Esophagus (tissue), 2 donors: Measurements from ENCODE around the gene CCDC32. TPM values are rescaled to one million over a fixed set of nuclear protein-coding genes. Genes with fewer than 3 reads are reported as not detected.

ENCODE experiments used
- H3K27ac ChIP-seq, 2 donors: one replicate each; pipeline ENCODE4 v1.5.1; 2013; ENCODE audit warnings: low read depth in 2 of 2, mild to moderate bottlenecking in 2 of 2, inconsistent platforms in 1 of 2, low read length in 1 of 2, moderate library complexity in 1 of 2
- H3K27me3 ChIP-seq, 2 donors: one replicate each; pipeline ENCODE4 v1.6.1; 2013; ENCODE audit warnings: low read length in 2 of 2, control low read depth in 1 of 2, mild to moderate bottlenecking in 1 of 2; ENCODE audit not compliant: insufficient read depth in 2 of 2, control insufficient read depth in 1 of 2
- H3K36me3 ChIP-seq, 2 donors: one replicate each; pipeline ENCODE4 v1.6.1; 2013; ENCODE audit warnings: low read length in 1 of 2; ENCODE audit not compliant: control insufficient read depth in 2 of 2, insufficient read depth in 2 of 2
- H3K4me1 ChIP-seq, 2 donors: one replicate each; pipeline ENCODE4 v1.6.1; 2013; ENCODE audit warnings: low read length in 1 of 2; ENCODE audit not compliant: control insufficient read depth in 2 of 2, insufficient read depth in 2 of 2
- H3K4me3 ChIP-seq, 2 donors: one replicate each; pipeline ENCODE4 v1.5.1; 2013; ENCODE audit warnings: low read length in 2 of 2, mild to moderate bottlenecking in 2 of 2, low read depth in 1 of 2, moderate library complexity in 1 of 2
- H3K9me3 ChIP-seq, 2 donors: one replicate each; pipeline ENCODE4 v1.6.1; 2013; ENCODE audit warnings: mild to moderate bottlenecking in 2 of 2, low read depth in 1 of 2, low read length in 1 of 2, moderate library complexity in 1 of 2; ENCODE audit not compliant: control insufficient read depth in 2 of 2, insufficient read depth in 1 of 2
- WGBS, 2 donors: extraction: QIAGEN DNeasy Blood & Tissue Kit; methylation state at CpG; one replicate each; pipeline ENCODE4 v1.1.7; 2013; 5-methylcytosine and 5-hydroxymethylcytosine counted together
- polyA plus RNA-seq, 2 donors: library from polyadenylated mRNA; stranded (reverse); fragments of 200-250 nt; gene quantifications; one replicate each; pipeline ENCODE4 v1.2.3, GENCODE V29; 2013
- donor health status: healthy with polysubstance abuse.
- donor health status: Bipolar disorder and iron deficiency.

Gene CCDC32
- polyA plus RNA-seq, 2 donors = 7.9 to 11.1 TPM

DNA sequence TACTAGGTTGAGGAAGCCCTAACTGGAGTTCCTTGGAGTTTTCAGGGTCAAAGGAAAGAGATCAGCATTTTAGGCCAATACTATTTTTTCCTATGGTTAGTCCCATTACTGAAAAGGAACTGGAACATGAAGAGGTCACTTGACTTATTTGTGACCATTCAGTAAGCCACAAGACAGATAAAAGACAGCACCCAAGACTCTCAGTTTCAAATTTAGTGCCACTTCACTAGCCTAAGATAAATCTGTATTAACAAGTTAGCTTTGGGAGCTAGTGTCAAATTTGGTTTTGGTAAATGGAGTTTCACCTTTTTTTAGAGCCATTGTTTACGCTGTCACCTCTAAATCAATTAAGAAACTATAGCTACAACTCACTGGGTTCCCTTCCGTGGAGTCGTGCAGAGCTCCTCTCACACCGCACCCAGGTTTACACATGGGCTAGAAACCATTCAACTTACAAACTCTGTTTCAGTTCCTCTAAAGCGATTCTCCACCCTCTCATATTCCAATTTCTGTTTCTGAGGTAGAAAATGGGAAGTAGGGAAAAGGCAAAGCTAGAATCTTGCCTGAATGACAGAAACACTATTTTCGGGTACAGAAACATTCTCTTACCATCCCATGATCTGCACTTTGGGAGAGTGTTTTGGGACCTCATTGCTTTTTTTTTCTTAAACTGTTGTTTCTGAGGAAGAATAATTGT, 14.4 kb downstream of the CCDC32 start:
- H3K9me3 ChIP-seq = no peaks in the 10 kb centered on the region
- H3K4me1 ChIP-seq = peaks cover 0 to 2% of the 10 kb centered on the region in 2 donors
- H3K27me3 ChIP-seq = no peaks in the 10 kb centered on the region
- H3K4me3 ChIP-seq = no peak overlapping the region
- peaks cover 2 to 9% of the 10 kb centered on the region in 2 donors for H3K36me3 ChIP-seq
- 91% methylated on average over 6 of the region's 6 CpGs for WGBS, 2 donors
- H3K27ac ChIP-seq = no peak overlapping the region

DNA sequence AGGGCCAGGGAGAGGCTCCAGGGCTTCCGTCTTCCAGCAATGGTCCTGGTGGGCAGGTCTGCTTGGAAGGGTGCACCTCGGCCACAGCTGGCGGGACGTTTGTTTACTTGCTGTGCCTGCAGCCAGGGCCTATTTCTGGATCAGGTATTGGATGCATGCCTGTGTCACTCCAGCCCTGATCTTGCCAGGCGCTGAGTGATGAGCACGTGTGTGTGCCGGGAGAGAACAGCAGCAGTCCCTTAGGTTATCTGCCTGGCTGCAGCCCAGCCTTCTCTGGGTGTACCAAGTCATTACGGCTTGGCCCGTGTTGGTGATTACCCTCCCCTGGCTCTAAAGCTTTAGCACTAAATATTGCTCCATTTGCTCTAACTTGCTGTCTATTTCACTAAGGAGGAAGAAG, 14.9 kb downstream of the CCDC32 start:
- no peak overlapping the region for H3K4me3 ChIP-seq
- no peaks in the 10 kb centered on the region for H3K9me3 ChIP-seq
- H3K36me3 ChIP-seq = peaks cover 2 to 9% of the 10 kb centered on the region in 2 donors
- 66 to 77% methylated on average over 9 of the region's 9 CpGs for WGBS, 2 donors
- H3K27me3 ChIP-seq = no peaks in the 10 kb centered on the region
- no peak overlapping the region for H3K27ac ChIP-seq
- H3K4me1 ChIP-seq = peaks cover 0 to 2% of the 10 kb centered on the region in 2 donors

GRCh38 chr15:40548610-40549009, 16.2 kb downstream of the CCDC32 start:
- H3K36me3 ChIP-seq = peaks cover 2 to 9% of the 10 kb centered on the region in 2 donors
- no peaks in the 10 kb centered on the region for H3K27me3 ChIP-seq
- WGBS, 2 donors = 91 to 98% methylated on average over 2 of the region's 2 CpGs
- H3K27ac ChIP-seq = no peak overlapping the region
- H3K4me1 ChIP-seq = no peaks in the 10 kb centered on the region
- H3K4me3 ChIP-seq = no peak overlapping the region
- no peaks in the 10 kb centered on the region for H3K9me3 ChIP-seq

DNA sequence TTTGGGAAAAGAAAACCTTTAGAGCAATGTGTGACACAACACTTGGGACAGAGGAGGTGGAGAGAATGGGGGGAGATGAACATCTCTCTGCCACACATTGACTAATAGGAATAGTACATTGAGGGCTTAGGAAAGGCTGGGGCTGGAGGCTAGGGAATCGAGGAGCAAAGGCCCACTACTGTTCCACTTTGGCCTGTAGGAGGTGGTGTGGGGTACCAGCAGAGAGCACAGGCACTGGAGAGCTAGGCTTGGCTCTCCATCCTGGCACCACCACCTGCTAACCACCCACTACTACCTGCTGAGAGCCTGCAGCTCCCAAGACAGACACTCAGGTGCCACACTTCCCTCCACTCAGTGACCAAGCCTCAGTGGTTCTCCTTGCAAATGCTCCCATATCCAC, 19.4 kb downstream of the CCDC32 start:
- Histone ChIP-seq H3K27me3 (no peaks in the 10 kb centered on the region), H3K36me3 (peaks cover 2 to 11% of the 10 kb centered on the region in 2 donors), H3K4me1 (peaks cover 0 to 2% of the 10 kb centered on the region in 2 donors), H3K9me3 (no peaks in the 10 kb centered on the region), H3K4me3 (no peak overlapping the region), H3K27ac (no peak overlapping the region)
- WGBS, 2 donors = 58 to 63% methylated on average over 1 of the region's 1 CpG

- Histone ChIP-seq H3K4me3 (no peak overlapping the region), H3K27me3 (no peaks in the 10 kb centered on the region), H3K4me1 (peaks cover 0 to 2% of the 10 kb centered on the region in 2 donors), H3K27ac (no peak overlapping the region), H3K36me3 (peaks cover 2 to 11% of the 10 kb centered on the region in 2 donors), H3K9me3 (no peaks in the 10 kb centered on the region)
- WGBS, 2 donors = 85 to 87% methylated on average over 5 of the region's 5 CpGs
Observed at GRCh38 chr15:40543631-40544294, 21.1 kb downstream of the CCDC32 start.

DNA sequence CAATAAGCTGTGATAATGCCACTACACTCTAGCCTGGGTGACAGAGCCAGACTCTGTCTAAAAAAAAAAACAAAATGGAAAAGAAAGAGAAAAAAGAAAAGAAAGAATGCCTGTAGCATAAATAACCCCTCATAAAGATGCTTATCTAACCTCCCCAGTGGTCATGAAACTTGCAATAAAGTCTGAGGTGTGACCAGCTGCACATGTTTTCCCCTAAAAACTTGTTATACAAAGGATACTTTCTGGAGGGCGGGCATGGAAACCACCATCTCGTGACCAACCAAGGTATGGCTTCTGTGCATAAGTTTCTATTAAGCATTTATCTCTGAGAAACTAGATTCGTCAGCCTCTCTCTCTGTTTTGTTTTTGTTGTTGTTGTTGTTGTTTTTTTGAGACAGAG, 21.8 kb downstream of the CCDC32 start:
- Histone ChIP-seq H3K9me3 (no peaks in the 10 kb centered on the region), H3K27me3 (no peaks in the 10 kb centered on the region), H3K27ac (no peak overlapping the region), H3K4me3 (no peak overlapping the region), H3K4me1 (peaks cover 0 to 2% of the 10 kb centered on the region in 2 donors), H3K36me3 (peaks cover 2 to 9% of the 10 kb centered on the region in 2 donors)
- WGBS, 2 donors = 93 to 94% methylated on average over 3 of the region's 3 CpGs

GRCh38 chr15:40538976-40539375, 25.9 kb downstream of the CCDC32 start:
- H3K27me3 ChIP-seq = no peaks in the 10 kb centered on the region
- H3K36me3 ChIP-seq = peaks cover 0 to 2% of the 10 kb centered on the region in 2 donors
- H3K4me1 ChIP-seq = peaks cover 0 to 2% of the 10 kb centered on the region in 2 donors
- no peaks in the 10 kb centered on the region for H3K9me3 ChIP-seq
- WGBS, 2 donors = 91% methylated on average over 6 of the region's 6 CpGs
- no peak overlapping the region for H3K4me3 ChIP-seq
- no peak overlapping the region for H3K27ac ChIP-seq

DNA sequence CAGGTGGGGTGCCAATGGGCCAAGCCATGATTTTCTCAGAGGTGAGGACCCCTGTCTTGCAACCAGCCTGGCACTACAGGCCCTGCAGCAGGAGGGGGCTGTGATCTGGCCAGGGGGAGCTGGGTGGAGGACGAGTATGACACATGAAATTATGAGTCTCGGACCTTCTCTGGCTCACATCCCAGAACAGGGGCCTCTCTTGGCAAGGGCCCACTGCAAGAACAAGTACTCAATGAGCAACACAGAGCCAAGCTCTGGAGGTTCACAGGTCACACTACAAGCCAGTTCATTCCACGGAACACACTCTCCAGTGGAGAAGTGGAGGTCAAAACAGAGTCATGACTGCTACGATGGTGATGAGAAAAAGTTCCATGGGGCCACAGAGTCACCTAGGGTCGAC, 28.3 kb downstream of the CCDC32 start:
- no peak overlapping the region for H3K4me3 ChIP-seq

DNA sequence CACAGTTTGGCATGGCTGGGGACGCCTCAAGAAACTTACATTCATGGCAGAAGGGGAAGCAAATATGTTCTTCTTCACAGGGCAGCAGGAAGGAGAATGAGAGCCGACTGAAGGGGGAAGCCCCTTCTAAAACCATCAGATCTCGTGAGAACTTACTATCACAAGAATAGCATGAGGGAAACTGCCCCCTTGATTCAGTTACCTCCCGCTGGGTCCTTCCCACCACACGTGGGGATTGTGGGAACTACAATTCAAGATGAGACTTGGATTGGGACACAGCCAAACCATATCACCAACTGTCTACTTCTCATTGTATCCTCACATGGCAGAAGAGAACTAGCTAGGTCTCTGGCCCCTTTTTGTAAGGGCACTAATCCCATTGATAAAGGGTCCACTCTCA, 30.5 kb downstream of the CCDC32 start:
- H3K4me1 ChIP-seq = no peaks in the 10 kb centered on the region
- WGBS, 2 donors = 69 to 70% methylated on average over 5 of the region's 5 CpGs

More for the DNA sequence above, 28.3 kb downstream of the CCDC32 start:
- WGBS, 2 donors = 62 to 70% methylated on average over 5 of the region's 5 CpGs
- Histone ChIP-seq H3K27ac (no peak overlapping the region), H3K4me1 (peaks cover 0 to 2% of the 10 kb centered on the region in 2 donors), H3K27me3 (no peaks in the 10 kb centered on the region), H3K36me3 (peaks cover 0 to 2% of the 10 kb centered on the region in 2 donors), H3K9me3 (no peaks in the 10 kb centered on the region)

More for the DNA sequence above, 30.5 kb downstream of the CCDC32 start:
- H3K4me3 ChIP-seq = no peak overlapping the region
- H3K9me3 ChIP-seq = no peaks in the 10 kb centered on the region
- H3K27me3 ChIP-seq = no peaks in the 10 kb centered on the region
- H3K27ac ChIP-seq = no peak overlapping the region
- H3K36me3 ChIP-seq = no peaks in the 10 kb centered on the region
